Nephron progenitor cell (in vitro differentiated cells): Measurements from ENCODE around the gene CMSS1.

Experiments
- DNase-seq: peaks from one replicate; pipeline ENCODE4 v3.0.0; 2021
- H3K27ac Mint-ChIP-seq: 2 replicates; pipeline ENCODE4 v1.8.0; 2021; ENCODE audit warnings: mild to moderate bottlenecking, moderate library complexity, mixed read lengths
- H3K27me3 Mint-ChIP-seq: 2 replicates; pipeline ENCODE4 v1.8.0; 2021; ENCODE audit warnings: mild to moderate bottlenecking, low read depth, mixed read lengths; ENCODE audit not compliant: poor library complexity
- H3K36me3 Mint-ChIP-seq: 2 replicates; pipeline ENCODE4 v1.8.0; 2021; ENCODE audit warnings: low read depth, mixed read lengths
- H3K4me1 Mint-ChIP-seq: 2 replicates; pipeline ENCODE4 v1.8.0; 2021; ENCODE audit warnings: mixed read lengths
- H3K4me3 Mint-ChIP-seq: 2 replicates; pipeline ENCODE4 v1.8.0; 2021; ENCODE audit warnings: mild to moderate bottlenecking, moderate library complexity, mixed read lengths
- H3K9me3 Mint-ChIP-seq: 2 replicates; pipeline ENCODE4 v1.8.0; 2021; ENCODE audit warnings: mild to moderate bottlenecking, moderate library complexity, mixed read lengths
- CTCF ChIP-seq: fragments of 200-600 bp; sonication (generic); IDR thresholded peaks from 2 replicates; pipeline ENCODE4 v1.5.0; 2021; ENCODE audit warnings: antibody characterized with exemption

The CMSS1 gene

DNA sequence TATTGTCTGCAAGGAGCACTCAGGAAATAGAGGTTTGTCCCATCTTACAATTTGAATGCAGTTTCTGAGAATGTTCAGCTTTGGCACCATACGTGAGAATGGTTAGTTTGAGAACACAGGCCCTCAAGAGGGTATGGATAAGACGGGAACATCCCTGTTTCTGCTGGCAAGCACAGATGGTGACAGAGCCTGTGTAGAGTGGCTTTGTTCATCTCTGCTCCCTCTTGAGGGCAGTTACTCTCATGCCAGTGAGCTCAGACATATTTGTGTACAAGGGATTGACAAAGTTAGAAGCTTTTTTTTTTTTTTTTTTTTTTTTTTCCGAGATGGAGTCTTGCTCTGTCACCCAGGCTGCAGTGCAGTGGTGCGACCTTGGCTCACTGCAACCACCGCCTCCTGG lies 368.2 kb downstream of the CMSS1 start:
- Mint-ChIP-seq H3K9me3 (peaks cover 7% of the 10 kb centered on the region), H3K27me3 (no peaks in the 10 kb centered on the region), H3K27ac (no peak overlapping the region), H3K4me1 (no peaks in the 10 kb centered on the region), H3K4me3 (no peak overlapping the region), H3K36me3 (peaks cover 13% of the 10 kb centered on the region)
- TF ChIP-seq CTCF, result no peak
- DNase-seq, result no peak

GRCh38 chr3:100189444-100189964 lies 371.8 kb downstream of the CMSS1 start:
- no peak for TF ChIP-seq CTCF
- H3K4me3 Mint-ChIP-seq, result no peak overlapping the region
- H3K9me3 Mint-ChIP-seq, result no peaks in the 10 kb centered on the region
- H3K4me1 Mint-ChIP-seq, result no peaks in the 10 kb centered on the region
- H3K27me3 Mint-ChIP-seq, result no peaks in the 10 kb centered on the region
- no peak overlapping the region for H3K27ac Mint-ChIP-seq
- H3K36me3 Mint-ChIP-seq, result no peaks in the 10 kb centered on the region
- no peak for DNase-seq

- Mint-ChIP-seq H3K4me3 (no peak overlapping the region), H3K4me1 (no peaks in the 10 kb centered on the region), H3K9me3 (peaks cover 11% of the 10 kb centered on the region), H3K36me3 (peaks cover 4% of the 10 kb centered on the region), H3K27me3 (peaks cover 10% of the 10 kb centered on the region), H3K27ac (no peak overlapping the region)
- DNase-seq, result no peak
- no peak for TF ChIP-seq CTCF
Observed at GRCh38 chr3:100195375-100195774, 377.7 kb downstream of the CMSS1 start.

- Mint-ChIP-seq H3K4me3 (no peak overlapping the region), H3K4me1 (no peaks in the 10 kb centered on the region), H3K9me3 (peaks cover 11% of the 10 kb centered on the region), H3K36me3 (peaks cover 4% of the 10 kb centered on the region), H3K27ac (no peak overlapping the region), H3K27me3 (peaks cover 10% of the 10 kb centered on the region)
- no peak for TF ChIP-seq CTCF
- DNase-seq, result no peak
Observed at GRCh38 chr3:100197876-100198275, 380.2 kb downstream of the CMSS1 start.

DNA sequence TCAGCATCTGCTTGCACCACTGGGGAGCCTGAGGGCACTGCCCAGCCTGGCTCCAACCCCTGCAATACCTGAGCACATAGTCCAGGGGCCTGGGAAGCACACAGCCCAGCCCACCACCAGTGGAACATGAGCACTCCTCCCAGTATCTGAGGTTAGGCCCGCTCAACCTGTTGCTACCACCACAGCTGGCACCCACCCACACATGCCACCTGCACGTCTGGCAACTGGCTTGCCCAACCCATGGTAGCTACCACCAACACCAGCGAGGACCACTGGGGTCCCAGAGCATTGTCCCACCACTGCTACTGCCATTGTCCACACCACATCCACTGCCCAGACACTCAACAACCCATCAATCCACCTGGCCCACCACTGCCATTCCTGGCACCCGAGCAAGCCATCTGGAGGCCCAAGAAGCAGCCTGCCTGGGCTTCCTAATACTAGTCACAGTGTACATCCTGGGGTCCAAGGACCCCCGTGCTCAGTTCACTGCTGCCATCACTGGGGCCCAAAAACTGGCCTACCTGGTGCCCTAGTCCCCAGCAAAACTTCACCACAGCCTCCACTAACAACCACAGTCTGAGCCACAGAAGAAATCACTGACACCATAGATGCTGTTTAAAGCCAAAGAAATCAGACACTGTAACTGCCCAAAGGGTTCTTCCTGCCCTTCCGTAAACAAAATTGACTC lies 381.1 kb downstream of the CMSS1 start:
- no peak for TF ChIP-seq CTCF
- H3K4me3 Mint-ChIP-seq, result no peak overlapping the region
- no peaks in the 10 kb centered on the region for H3K4me1 Mint-ChIP-seq
- peaks cover 11% of the 10 kb centered on the region for H3K9me3 Mint-ChIP-seq
- no peak overlapping the region for H3K27ac Mint-ChIP-seq
- peaks cover 10% of the 10 kb centered on the region for H3K27me3 Mint-ChIP-seq
- DNase-seq, result no peak
- H3K36me3 Mint-ChIP-seq, result peaks cover 4% of the 10 kb centered on the region

DNA sequence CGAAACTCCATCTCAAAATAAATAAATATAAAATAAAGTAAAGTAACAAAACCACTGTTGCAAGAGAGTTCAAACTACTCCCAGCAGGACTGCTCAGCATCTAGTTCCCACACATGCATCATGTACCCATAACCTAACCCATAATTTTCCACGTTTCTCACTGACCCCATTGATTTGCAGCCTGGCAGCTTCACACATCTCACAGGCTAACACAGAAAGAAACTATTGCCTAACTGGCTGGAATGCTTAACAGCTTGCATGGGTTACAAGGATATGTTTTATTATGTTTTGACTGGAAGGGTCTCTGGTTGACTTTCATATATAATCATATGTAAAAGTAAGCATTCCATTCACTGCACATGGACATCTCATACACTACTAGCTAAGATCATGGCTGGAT lies 387.5 kb downstream of the CMSS1 start:
- TF ChIP-seq CTCF, result no peak
- Mint-ChIP-seq H3K27me3 (no peaks in the 10 kb centered on the region), H3K27ac (no peak overlapping the region), H3K9me3 (peaks cover 8% of the 10 kb centered on the region), H3K4me3 (no peak overlapping the region), H3K4me1 (no peaks in the 10 kb centered on the region), H3K36me3 (no peaks in the 10 kb centered on the region)
- no peak for DNase-seq
